IPS-20b (cell line): ENCODE measurements around the gene IFI44.

Experiments
- H3K27ac ChIP-seq: one replicate; pipeline ENCODE4 v1.5.1; 2013; ENCODE audit warnings: low read length
- H3K27me3 ChIP-seq: 2 replicates; pipeline ENCODE4 v1.6.1; 2013; ENCODE audit warnings: mild to moderate bottlenecking, low read length, inconsistent platforms; ENCODE audit not compliant: insufficient read depth
- H3K36me3 ChIP-seq: 2 replicates; pipeline ENCODE4 v1.6.1; 2013; ENCODE audit warnings: low read depth, mild to moderate bottlenecking, inconsistent platforms, low read length, moderate library complexity; ENCODE audit not compliant: insufficient read depth
- H3K4me1 ChIP-seq: 2 replicates; pipeline ENCODE4 v1.6.1; 2013; ENCODE audit warnings: mild to moderate bottlenecking, control low read depth, inconsistent platforms, low read length, moderate library complexity; ENCODE audit not compliant: insufficient read depth
- H3K4me3 ChIP-seq: 2 replicates; pipeline ENCODE4 v1.5.1; 2013; ENCODE audit warnings: mild to moderate bottlenecking, low read length, inconsistent platforms
- H3K9ac ChIP-seq: 2 replicates; pipeline ENCODE4 v1.6.1; 2013; ENCODE audit warnings: low read depth, mild to moderate bottlenecking, inconsistent platforms, low read length, moderate library complexity
- H3K9me3 ChIP-seq: 2 replicates; pipeline ENCODE4 v1.6.1; 2013; ENCODE audit warnings: mild to moderate bottlenecking, low read depth, low read length, inconsistent platforms; ENCODE audit not compliant: insufficient read depth

The IFI44 gene

DNA sequence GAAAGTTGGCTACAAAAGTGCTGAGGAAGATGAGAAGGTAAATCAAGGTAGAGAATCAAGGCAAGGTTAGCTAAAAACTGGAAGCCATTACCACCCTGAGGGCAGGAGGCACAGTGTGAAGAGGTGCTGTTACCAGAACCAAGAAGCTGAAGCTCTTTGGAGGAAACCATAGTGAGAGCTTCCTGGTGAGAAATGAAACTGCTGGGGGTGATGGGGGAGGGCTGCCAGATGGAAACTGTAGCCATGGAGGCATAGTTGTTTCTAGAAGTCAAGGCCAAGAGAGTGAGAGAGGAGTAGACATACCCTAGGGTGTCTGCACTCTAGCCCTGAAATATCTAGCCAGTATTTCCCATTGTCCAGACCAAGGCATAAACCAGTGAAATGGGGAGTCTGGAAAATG lies 28.7 kb downstream of the IFI44 start:
- no peaks in the 10 kb centered on the region for H3K9me3 ChIP-seq
- H3K27me3 ChIP-seq, result no peaks in the 10 kb centered on the region; the same call in 1 of the 2 replicates
- H3K36me3 ChIP-seq, result no peaks in the 10 kb centered on the region
- no peak overlapping the region for H3K9ac ChIP-seq
- H3K4me3 ChIP-seq, result no peak overlapping the region
- H3K27ac ChIP-seq, result no peak overlapping the region
- no peaks in the 10 kb centered on the region for H3K4me1 ChIP-seq

- H3K27me3 ChIP-seq, result no peaks in the 10 kb centered on the region
- no peak overlapping the region for H3K27ac ChIP-seq
- H3K4me3 ChIP-seq, result no peak overlapping the region
- H3K36me3 ChIP-seq, result no peaks in the 10 kb centered on the region
- no peaks in the 10 kb centered on the region for H3K4me1 ChIP-seq
- no peaks in the 10 kb centered on the region for H3K9me3 ChIP-seq
- no peak overlapping the region for H3K9ac ChIP-seq
Measured at GRCh38 chr1:78681265-78681664, 31.6 kb downstream of the IFI44 start.

DNA sequence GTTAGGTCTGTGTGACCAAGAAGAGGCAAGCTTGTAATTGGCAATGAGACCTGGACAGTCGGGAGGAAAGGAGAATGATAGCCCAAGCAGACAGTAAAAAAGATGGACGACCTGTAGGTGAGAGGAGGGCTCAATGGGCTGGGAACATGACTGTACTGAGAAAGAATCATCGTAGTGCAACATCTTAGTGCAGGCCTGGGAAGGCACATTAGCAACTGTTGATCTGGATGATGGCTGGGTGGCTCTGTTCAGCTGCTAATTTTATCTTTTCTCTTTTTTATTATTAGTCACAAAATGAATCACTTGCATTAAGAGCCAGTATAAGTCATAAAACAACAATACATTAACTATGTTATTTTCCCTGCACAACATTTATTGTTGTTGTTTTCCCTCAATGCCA lies 32.9 kb downstream of the IFI44 start:
- Histone ChIP-seq H3K4me1 (no peaks in the 10 kb centered on the region), H3K9ac (no peak overlapping the region), H3K27ac (no peak overlapping the region), H3K27me3 (no peaks in the 10 kb centered on the region), H3K36me3 (no peaks in the 10 kb centered on the region), H3K4me3 (no peak overlapping the region), H3K9me3 (no peaks in the 10 kb centered on the region)

DNA sequence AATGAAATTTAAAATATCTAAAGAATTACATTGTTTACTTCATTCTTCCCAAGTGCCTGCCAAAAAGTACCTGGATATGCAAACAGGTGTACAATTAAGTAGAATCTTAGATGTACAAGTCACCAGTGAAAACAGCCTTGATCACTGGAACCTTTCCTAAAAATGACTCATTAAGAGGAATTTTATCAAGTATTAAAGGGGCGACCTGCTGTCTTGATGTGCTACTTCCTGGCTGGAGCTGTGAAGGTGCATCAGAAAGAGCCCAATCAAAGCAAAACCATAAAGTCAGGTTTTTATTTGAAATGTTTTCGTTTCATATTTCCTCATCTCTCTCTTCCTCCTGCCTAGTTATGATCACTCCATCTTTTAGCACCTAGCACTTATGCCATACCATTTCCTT lies 33.4 kb downstream of the IFI44 start:
- H3K9ac ChIP-seq, result no peak overlapping the region
- H3K36me3 ChIP-seq, result no peaks in the 10 kb centered on the region
- no peaks in the 10 kb centered on the region for H3K27me3 ChIP-seq
- H3K4me1 ChIP-seq, result no peaks in the 10 kb centered on the region
- no peak overlapping the region for H3K27ac ChIP-seq
- H3K9me3 ChIP-seq, result no peaks in the 10 kb centered on the region
- no peak overlapping the region for H3K4me3 ChIP-seq

DNA sequence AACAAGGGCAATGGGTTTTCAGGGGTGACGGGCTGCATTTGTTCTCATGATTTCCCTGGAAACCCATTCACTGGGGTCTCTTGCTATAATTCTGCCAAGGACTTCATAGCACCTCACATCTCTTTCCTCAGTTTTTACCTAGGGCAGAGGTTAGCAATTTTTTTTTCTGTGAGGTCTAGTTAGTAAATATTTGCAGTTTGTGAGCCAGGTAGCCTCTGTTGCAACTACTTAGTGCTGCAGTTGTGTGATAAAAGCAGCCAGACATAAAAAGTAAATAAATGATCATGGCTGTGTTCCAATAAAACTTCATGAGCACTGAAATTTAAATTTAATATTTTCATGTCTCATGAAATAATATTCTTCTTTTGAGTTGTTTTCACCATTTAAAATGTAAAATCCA lies 37.7 kb downstream of the IFI44 start:
- Histone ChIP-seq H3K4me1 (no peaks in the 10 kb centered on the region), H3K27ac (no peak overlapping the region), H3K36me3 (no peaks in the 10 kb centered on the region), H3K9ac (no peak overlapping the region), H3K4me3 (no peak overlapping the region), H3K9me3 (no peaks in the 10 kb centered on the region), H3K27me3 (no peaks in the 10 kb centered on the region)

DNA sequence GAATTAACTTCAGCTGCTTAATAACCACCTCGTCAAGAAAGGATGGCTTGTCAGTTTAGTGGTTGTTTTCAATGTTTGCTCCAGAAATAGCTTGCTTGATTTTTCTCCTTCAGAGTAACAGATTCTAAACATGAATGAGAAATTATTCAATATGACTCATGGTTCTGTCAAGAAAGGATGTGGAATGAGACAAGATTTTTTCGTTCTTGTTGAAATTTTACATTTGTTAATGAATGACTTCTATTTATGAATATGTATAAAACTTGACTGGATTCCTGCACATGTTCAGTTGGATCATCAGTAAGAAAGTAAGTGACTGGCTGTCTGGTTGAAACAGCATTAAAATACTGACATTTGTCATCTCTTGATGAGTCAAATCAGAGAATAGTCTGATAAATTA lies 38.3 kb downstream of the IFI44 start:
- Histone ChIP-seq H3K9ac (no peak overlapping the region), H3K27ac (no peak overlapping the region)

GRCh38 chr1:78688697-78689096 lies 39.1 kb downstream of the IFI44 start:
- no peak overlapping the region for H3K27ac ChIP-seq
- no peaks in the 10 kb centered on the region for H3K4me1 ChIP-seq
- H3K27me3 ChIP-seq, result no peaks in the 10 kb centered on the region
- H3K36me3 ChIP-seq, result no peaks in the 10 kb centered on the region
- no peak overlapping the region for H3K4me3 ChIP-seq
- no peak overlapping the region for H3K9ac ChIP-seq
- H3K9me3 ChIP-seq, result no peaks in the 10 kb centered on the region; the same call in 1 of the 2 replicates

More for the DNA sequence above, 38.3 kb downstream of the IFI44 start:
- Histone ChIP-seq H3K27me3 (no peaks in the 10 kb centered on the region), H3K9me3 (no peaks in the 10 kb centered on the region; the same call in 1 of the 2 replicates), H3K36me3 (no peaks in the 10 kb centered on the region), H3K4me3 (no peak overlapping the region), H3K4me1 (no peaks in the 10 kb centered on the region)

- no peaks in the 10 kb centered on the region for H3K36me3 ChIP-seq
- no peak overlapping the region for H3K9ac ChIP-seq
- no peaks in the 10 kb centered on the region for H3K27me3 ChIP-seq
- no peaks in the 10 kb centered on the region; the same call in 1 of the 2 replicates for H3K9me3 ChIP-seq
- H3K27ac ChIP-seq, result no peak overlapping the region
- no peak overlapping the region for H3K4me3 ChIP-seq
- H3K4me1 ChIP-seq, result no peaks in the 10 kb centered on the region
Measured at GRCh38 chr1:78690516-78690915, 40.9 kb downstream of the IFI44 start.

GRCh38 chr1:78691995-78692747 lies 42.5 kb downstream of the IFI44 start:
- no peaks in the 10 kb centered on the region for H3K4me1 ChIP-seq
- no peak overlapping the region for H3K27ac ChIP-seq

DNA sequence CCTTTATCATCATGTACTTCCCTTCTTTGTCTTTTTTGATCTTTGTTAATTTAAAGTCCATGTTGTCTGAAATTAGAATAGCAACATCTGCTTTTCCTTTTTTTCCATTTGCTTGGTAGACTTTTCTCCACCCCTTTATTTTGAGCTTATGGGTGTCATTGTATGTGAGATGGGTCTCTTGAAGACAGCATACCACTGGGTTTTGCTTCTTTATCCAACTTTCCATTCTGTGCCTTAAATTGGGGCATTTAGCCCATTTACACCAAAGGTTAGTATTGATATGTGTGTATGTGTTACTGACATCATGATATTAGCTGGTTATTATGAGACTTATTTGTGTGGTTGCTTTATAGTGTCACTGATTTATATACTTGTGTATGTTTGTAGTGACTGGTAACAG lies 50.2 kb downstream of the IFI44 start:
- H3K9me3 ChIP-seq, result no peaks in the 10 kb centered on the region
- H3K27ac ChIP-seq, result no peak overlapping the region
- H3K27me3 ChIP-seq, result no peaks in the 10 kb centered on the region
- H3K36me3 ChIP-seq, result no peaks in the 10 kb centered on the region
- no peak overlapping the region for H3K9ac ChIP-seq
- no peaks in the 10 kb centered on the region for H3K4me1 ChIP-seq
- no peak overlapping the region for H3K4me3 ChIP-seq

More at GRCh38 chr1:78691995-78692747, 42.5 kb downstream of the IFI44 start:
- Histone ChIP-seq H3K27me3 (no peaks in the 10 kb centered on the region), H3K9me3 (no peaks in the 10 kb centered on the region; the same call in 1 of the 2 replicates), H3K36me3 (no peaks in the 10 kb centered on the region), H3K9ac (no peak overlapping the region), H3K4me3 (no peak overlapping the region)

- Histone ChIP-seq H3K27me3 (no peaks in the 10 kb centered on the region), H3K9me3 (no peaks in the 10 kb centered on the region)
Measured at GRCh38 chr1:78702426-78702825, 52.8 kb downstream of the IFI44 start.

DNA sequence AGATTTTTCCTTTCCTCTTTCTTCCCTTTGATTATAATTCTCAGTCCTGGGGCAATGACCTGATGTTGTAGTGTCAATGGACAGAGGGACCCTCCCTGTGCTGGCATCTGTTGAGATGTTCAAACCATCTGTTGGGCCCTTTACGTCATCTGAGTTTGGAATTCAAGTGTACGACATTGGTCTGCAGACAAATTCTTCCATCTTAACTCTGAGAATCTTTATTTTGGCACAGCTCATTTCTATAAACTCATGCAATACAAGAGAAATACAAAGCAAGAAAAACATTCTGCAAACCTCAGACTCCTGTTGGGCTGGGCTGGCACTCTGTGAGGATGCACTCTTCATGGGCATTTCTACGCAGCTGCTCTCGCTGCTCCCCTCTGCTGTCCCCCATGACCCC lies 54.2 kb downstream of the IFI44 start:
- no peaks in the 10 kb centered on the region for H3K9me3 ChIP-seq

More at GRCh38 chr1:78702426-78702825, 52.8 kb downstream of the IFI44 start:
- Histone ChIP-seq H3K4me3 (no peak overlapping the region), H3K4me1 (no peaks in the 10 kb centered on the region), H3K9ac (no peak overlapping the region), H3K36me3 (no peaks in the 10 kb centered on the region), H3K27ac (no peak overlapping the region)

More for the DNA sequence above, 54.2 kb downstream of the IFI44 start:
- H3K4me1 ChIP-seq, result no peaks in the 10 kb centered on the region
- no peaks in the 10 kb centered on the region for H3K36me3 ChIP-seq
- H3K27ac ChIP-seq, result no peak overlapping the region
- no peak overlapping the region for H3K9ac ChIP-seq
- H3K27me3 ChIP-seq, result no peaks in the 10 kb centered on the region
- H3K4me3 ChIP-seq, result no peak overlapping the region
